Ectodermal cell (in vitro differentiated cells): Measurements from ENCODE around the gene DHRS7B.

Experiments
- H3K27ac ChIP-seq: 2 replicates; pipeline ENCODE4 v1.7.0; 2013; ENCODE audit warnings: mild to moderate bottlenecking, low read depth, low read length; ENCODE audit not compliant: insufficient read depth, poor library complexity, severe bottlenecking
- H3K27me3 ChIP-seq: 2 replicates; pipeline ENCODE4 v1.7.0; 2013; ENCODE audit warnings: mild to moderate bottlenecking, low read length; ENCODE audit not compliant: insufficient read depth, control insufficient read depth, poor library complexity, severe bottlenecking
- H3K36me3 ChIP-seq: one replicate; pipeline ENCODE4 v1.7.0; 2013; ENCODE audit warnings: low read length; ENCODE audit not compliant: control insufficient read depth, insufficient read depth
- H3K4me1 ChIP-seq: one replicate; pipeline ENCODE4 v1.7.0; 2013; ENCODE audit warnings: low read length; ENCODE audit not compliant: control insufficient read depth, insufficient read depth
- H3K4me3 ChIP-seq: 2 replicates; pipeline ENCODE4 v1.7.0; 2013; ENCODE audit warnings: low read depth, low read length, control low read depth; ENCODE audit not compliant: insufficient read depth
- H3K9me3 ChIP-seq: 2 replicates; pipeline ENCODE4 v1.7.0; 2013; ENCODE audit warnings: mild to moderate bottlenecking, low read length, moderate library complexity; ENCODE audit not compliant: control insufficient read depth
- WGBS, 2 experiments: methylation state at CpG; one replicate each; pipeline ENCODE4 v1.1.7; 2013; ENCODE audit warnings: missing lambda C conversion rate in 2 of 2; 5-methylcytosine and 5-hydroxymethylcytosine counted together

The DHRS7B gene

DNA sequence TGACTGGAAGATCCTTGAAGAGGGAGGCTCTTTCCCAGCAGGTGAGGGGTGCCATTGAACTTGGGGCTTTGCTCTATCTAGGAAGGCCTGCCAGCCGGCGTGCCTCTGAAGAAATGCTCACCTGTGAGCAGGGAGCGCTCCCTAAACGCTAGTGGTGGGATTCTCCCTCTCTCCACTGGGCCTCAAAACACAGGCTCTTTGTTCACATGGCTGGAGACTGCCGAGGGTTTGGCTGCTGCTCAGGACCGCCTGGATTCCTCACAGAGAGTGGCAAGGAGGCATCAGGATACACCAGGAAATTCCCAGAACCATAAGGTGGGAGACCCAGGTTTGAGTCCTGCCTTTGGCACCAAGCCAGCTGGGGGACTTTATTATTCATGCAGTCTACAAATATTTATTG lies 104.8 kb downstream of the DHRS7B start:
- Histone ChIP-seq H3K36me3 (no peaks in the 10 kb centered on the region), H3K9me3 (no peaks in the 10 kb centered on the region), H3K4me1 (no peaks in the 10 kb centered on the region), H3K4me3 (no peak overlapping the region), H3K27me3 (no peaks in the 10 kb centered on the region), H3K27ac (no peak overlapping the region)
- 81 to 87% methylated on average over 6 of the region's 6 CpGs for WGBS, 2 experiments

DNA sequence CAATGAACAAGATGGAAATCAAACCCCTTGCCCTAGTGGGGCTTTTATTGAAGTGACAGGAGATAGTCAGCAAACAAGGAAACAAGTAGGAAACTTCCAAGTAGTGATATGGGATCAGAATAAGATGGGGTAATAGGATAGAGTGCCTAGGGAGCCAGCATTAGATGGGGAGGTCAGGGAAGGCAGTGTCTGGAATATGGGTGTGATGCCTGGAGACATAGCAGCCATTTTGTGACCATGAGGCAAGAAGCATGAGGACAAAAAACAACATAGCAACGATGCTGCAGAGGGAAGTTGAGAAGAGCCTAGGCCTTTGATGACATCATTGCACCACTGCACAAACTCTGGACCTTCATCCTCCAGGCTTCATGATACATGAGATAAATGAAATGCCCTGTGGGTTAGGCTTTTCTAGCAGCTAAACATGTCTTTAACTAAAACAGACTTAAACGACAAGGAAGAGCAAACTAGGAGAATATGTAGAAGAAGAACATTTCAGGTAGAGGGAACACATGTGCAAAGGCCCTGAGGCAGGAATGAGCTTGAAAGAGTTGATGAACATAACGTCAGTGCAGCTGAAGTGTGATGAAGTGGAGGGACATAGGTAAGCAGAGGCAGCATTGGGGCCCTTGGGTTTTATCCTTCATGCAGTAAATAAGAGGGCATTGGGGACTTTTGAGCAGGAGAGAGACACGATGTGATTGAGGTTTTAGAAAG lies 105.4 kb downstream of the DHRS7B start:
- Histone ChIP-seq H3K27me3 (no peaks in the 10 kb centered on the region), H3K27ac (no peak overlapping the region), H3K4me3 (no peak overlapping the region), H3K9me3 (no peaks in the 10 kb centered on the region), H3K4me1 (no peaks in the 10 kb centered on the region), H3K36me3 (no peaks in the 10 kb centered on the region)
- WGBS, 2 experiments: 86 to 89% methylated on average over 4 of the region's 4 CpGs

DNA sequence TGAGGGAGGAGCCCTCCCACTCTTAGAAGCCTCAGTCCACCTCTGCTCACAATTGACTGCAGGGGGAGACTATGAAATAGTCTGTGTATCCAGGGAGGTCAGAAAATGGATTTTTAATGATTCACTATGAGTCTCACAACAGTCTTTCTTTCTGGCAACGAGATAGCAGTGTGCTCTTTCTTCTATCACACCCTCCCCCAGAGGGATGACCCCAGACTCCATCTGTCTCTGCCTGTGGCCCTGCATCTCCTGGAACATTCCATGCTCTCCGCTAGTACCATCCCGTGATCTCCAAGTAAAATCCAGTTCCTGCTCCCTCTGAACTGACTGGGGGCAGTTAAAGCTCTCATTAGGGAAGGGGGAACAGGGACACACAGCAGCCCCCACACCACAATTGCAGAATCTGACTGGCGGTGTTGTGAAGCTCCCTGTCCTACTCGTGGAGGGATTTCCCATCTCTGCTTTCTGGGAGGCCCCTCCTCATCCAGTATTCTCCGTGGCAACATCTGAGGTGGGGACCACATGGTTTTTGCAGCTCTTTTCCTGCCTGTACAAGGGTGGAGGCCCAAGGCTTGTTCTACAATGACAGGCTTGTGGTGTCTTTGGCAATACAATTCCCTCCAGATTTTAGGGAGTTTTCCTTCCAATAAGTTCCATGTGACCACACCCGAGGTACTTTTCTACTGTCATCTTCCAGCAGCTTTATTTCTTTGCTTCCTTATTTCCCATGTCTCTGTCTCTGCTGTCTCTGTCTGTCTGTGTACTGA lies 107.0 kb downstream of the DHRS7B start:
- Histone ChIP-seq H3K9me3 (no peaks in the 10 kb centered on the region), H3K27ac (no peak overlapping the region), H3K4me3 (no peak overlapping the region), H3K4me1 (no peaks in the 10 kb centered on the region), H3K27me3 (no peaks in the 10 kb centered on the region), H3K36me3 (no peaks in the 10 kb centered on the region)
- 81 to 85% methylated on average over 7 of the region's 7 CpGs for WGBS, 2 experiments

DNA sequence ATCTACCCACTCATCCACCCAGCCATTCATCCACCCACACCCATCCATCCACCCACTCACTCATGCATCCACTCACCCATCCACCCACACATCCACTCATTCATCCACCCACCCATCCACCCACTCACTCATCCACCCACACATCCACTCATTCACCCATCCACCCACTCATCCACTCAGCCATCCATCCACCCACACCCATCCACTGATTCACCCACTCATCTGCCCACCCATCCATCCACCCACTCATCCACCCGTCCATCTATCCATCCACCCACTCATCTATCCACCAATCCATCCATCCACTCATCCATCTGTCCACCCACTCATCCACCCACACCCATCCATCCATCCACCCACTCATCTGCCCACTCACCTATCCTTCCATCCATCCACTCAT lies 109.2 kb downstream of the DHRS7B start:
- H3K27ac ChIP-seq: no peak overlapping the region
- no peaks in the 10 kb centered on the region for H3K36me3 ChIP-seq
- no peaks in the 10 kb centered on the region for H3K9me3 ChIP-seq
- peaks cover 9% of the 10 kb centered on the region for H3K4me1 ChIP-seq
- H3K27me3 ChIP-seq: no peaks in the 10 kb centered on the region
- WGBS, 2 experiments: 78 to 85% methylated on average over 1 of the region's 1 CpG
- no peak overlapping the region for H3K4me3 ChIP-seq

DNA sequence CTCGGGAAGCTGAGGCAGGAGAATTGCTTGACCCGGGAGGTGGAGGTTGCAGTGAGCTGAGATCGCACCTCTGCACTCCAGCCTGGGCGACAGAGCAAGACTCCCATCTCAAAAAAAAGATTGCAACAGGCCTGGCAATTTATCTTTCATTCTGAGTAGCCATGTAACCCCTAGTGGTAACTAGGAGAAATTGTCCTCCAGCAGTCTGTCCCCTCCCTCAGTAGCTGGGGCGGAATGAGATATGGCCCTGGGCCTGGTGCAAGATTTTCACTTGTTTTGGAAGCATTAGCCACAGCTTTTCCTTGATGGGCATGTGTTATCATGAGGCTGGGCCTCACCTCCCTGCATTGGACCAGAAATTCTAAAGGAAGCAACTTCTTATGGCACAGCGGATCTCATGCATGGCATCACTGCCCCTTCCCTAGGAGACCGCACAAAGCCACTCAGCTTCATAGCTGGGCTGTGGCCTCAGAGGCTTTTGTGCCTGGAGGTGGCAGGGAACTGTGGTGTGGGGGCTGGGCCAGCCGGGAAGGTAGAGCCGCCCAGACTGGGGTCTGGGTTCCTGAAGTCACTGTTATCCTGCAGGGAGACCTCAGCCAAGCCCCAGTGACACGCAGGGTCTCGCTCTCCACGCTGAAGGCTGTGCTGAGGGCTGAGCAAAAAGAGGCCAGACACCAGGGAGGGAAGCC lies 113.1 kb downstream of the DHRS7B start:
- H3K4me3 ChIP-seq: no peak overlapping the region
- H3K9me3 ChIP-seq: no peaks in the 10 kb centered on the region
- 64% methylated on average over 12 of the region's 12 CpGs for WGBS, 2 experiments
- H3K27ac ChIP-seq: no peak overlapping the region
- H3K27me3 ChIP-seq: no peaks in the 10 kb centered on the region
- no peaks in the 10 kb centered on the region for H3K36me3 ChIP-seq
- peaks cover 38% of the 10 kb centered on the region for H3K4me1 ChIP-seq

DNA sequence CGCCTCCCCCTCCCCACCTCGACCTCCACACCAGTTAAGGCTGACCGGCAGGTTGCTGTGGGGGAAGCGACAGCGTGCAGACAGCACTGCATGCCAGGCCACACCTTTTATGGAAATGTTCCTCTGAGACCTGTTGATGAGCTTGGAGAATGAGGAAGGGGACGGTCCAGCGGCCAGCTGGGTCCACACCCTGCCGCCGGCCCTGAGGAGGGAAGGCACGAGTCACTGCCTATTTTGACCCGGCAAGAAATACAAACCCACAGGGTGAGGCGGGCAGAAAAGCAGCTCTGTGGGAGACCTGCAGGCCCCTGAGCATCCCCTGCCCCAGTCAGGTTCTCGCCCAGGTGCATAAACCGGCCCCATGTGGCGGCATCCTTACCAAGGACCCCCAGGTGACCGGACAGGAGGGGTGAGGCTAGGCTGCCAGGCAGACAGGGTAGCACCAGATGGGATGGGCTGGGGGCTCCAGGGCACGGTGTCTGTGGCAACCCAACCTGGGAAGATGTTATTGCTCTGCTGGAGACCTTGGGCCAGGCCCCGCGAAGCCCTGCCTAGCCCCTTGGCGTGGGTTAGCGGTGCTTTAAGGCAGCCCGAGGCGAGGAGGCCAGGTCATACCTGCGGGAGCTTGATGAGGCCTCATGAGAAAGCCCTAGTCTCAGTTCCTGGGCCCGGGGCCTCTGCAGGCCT lies 113.7 kb downstream of the DHRS7B start:
- peaks cover 38% of the 10 kb centered on the region for H3K4me1 ChIP-seq
- no peak overlapping the region for H3K27ac ChIP-seq
- H3K27me3 ChIP-seq: no peaks in the 10 kb centered on the region
- H3K4me3 ChIP-seq: no peak overlapping the region
- H3K9me3 ChIP-seq: no peaks in the 10 kb centered on the region
- WGBS, 2 experiments: 58% methylated on average over 25 of the region's 25 CpGs
- H3K36me3 ChIP-seq: no peaks in the 10 kb centered on the region
